GM10248 (cell line): ENCODE measurements around the gene ANKRD13C.
"Not testable (repeated sequence)": the region's sequence is repeated elsewhere in the genome, so short reads cannot be mapped to it uniquely, and the experiment has no call there.

ENCODE experiments used
- CTCF ChIA-PET: fragments of 300-600 bp; sonication (Branson Sonifier 250); formaldehyde crosslinking; extraction: SDS; loops from one replicate; lab custom pipeline; 2021; ENCODE audit warnings: antibody characterized with exemption; lab: Yijun Ruan, JAX
- POLR2A ChIA-PET: fragments of 350-650 bp; sonication (Branson Sonifier 250); formaldehyde crosslinking; extraction: SDS; loops from one replicate; lab custom pipeline; 2020; ENCODE audit warnings: antibody characterized with exemption; lab: Yijun Ruan, JAX
- DNase-seq: peaks from one replicate; pipeline ENCODE4 v3.0.0; 2012; ENCODE audit errors: extremely low spot score
- CTCF ChIP-seq: IDR thresholded peaks from 2 replicates; pipeline ENCODE4 v1.5.1; 2012; ENCODE audit warnings: mild to moderate bottlenecking, low read depth; ENCODE audit errors: extremely low read depth, missing control alignments, control extremely low read depth

Gene ANKRD13C

GRCh38 chr1:70383483-70383882, 29.0 kb upstream of the ANKRD13C start:
- DNase-seq, result no peak
- CTCF ChIA-PET, result interaction anchor here (1.0 to 1.7 kb wide), 3 partner anchors 8 to 39 kb away, joined by 3 to 5 read pairs (median 4); partner anchors contain the start of gene CTH
- POLR2A ChIA-PET, result no interaction called here
- TF ChIP-seq CTCF, result no peak

GRCh38 chr1:70382682-70383081, 28.2 kb upstream of the ANKRD13C start:
- ChIA-PET POLR2A (no interaction called here), CTCF (interaction anchor here (1.1 to 1.7 kb wide), 2 partner anchors 9 to 28 kb away, joined by 4 to 5 read pairs; partner anchors contain the start of gene CTH)
- no peak for TF ChIP-seq CTCF
- DNase-seq, result peak; percentile 27

- no peak for DNase-seq
- no peak for TF ChIP-seq CTCF
- POLR2A ChIA-PET, result no interaction called here
- CTCF ChIA-PET, result no interaction called here
Observed at GRCh38 chr1:70376196-70376595, 21.7 kb upstream of the ANKRD13C start.

- CTCF ChIA-PET, POLR2A ChIA-PET, DNase-seq: not testable (repeated sequence)
Observed at GRCh38 chr1:70373580-70373979, 19.1 kb upstream of the ANKRD13C start.

- POLR2A ChIA-PET, result no interaction called here
- DNase-seq, result no peak
- CTCF ChIA-PET, result no interaction called here
- no peak for TF ChIP-seq CTCF
Observed at GRCh38 chr1:70372426-70372825, 17.9 kb upstream of the ANKRD13C start.

GRCh38 chr1:70371586-70371985, 17.1 kb upstream of the ANKRD13C start:
- POLR2A ChIA-PET, DNase-seq, CTCF ChIA-PET: not testable (repeated sequence)

GRCh38 chr1:70367397-70367796, 12.9 kb upstream of the ANKRD13C start:
- CTCF ChIA-PET, POLR2A ChIA-PET: not testable (repeated sequence)

GRCh38 chr1:70366997-70367396, 12.5 kb upstream of the ANKRD13C start:
- CTCF ChIA-PET, POLR2A ChIA-PET, DNase-seq: not testable (repeated sequence)

More at GRCh38 chr1:70367397-70367796, 12.9 kb upstream of the ANKRD13C start:
- DNase-seq, result not testable (repeated sequence)

GRCh38 chr1:70366425-70366952, 12.0 kb upstream of the ANKRD13C start:
- DNase-seq, CTCF ChIA-PET, POLR2A ChIA-PET: not testable (repeated sequence)
